Measurements from ENCODE around the gene CEP131.

Gene CEP131

GRCh38 chr17:81143717-81144422 lies 78.9 kb downstream of the CEP131 start:
- no peak for DNase-seq

- no peak for DNase-seq
Observed at GRCh38 chr17:81143200-81143527, 79.6 kb downstream of the CEP131 start.

GRCh38 chr17:81142301-81143199 lies 80.2 kb downstream of the CEP131 start:
- DNase-seq = peak; percentile 26

DNA sequence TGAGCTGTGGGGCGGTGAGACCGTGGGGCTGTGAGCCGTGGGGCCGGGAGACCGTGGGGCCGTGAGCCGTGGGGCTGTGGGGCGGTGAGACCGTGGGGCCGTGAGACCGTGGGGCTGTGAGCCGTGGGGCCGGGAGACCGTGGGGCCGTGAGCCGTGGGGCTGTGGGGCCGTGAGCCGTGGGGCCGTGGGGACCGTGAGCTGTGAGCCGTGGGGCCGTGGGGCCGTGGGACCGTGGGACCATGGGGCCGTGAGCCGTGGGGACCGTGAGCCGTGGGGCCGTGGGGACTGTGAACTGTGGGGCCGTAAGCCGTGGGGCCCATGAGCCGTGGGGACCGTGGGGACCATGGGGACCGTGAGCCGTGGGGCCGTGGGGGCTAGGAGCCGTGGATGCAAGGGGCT lies 82.1 kb downstream of the CEP131 start:
- DNase-seq = no peak

- DNase-seq = no peak
Observed at GRCh38 chr17:81140018-81140417, 82.7 kb downstream of the CEP131 start.
